A673 (cell line): ENCODE results near the gene GALNT9.

Source experiments
- EZH2 ChIP-seq: fragments of 200-600 bp; sonication (generic); IDR thresholded peaks from 2 replicates; pipeline ENCODE4 v1.6.1; 2017; ENCODE audit warnings: borderline replicate concordance, low read depth, mild to moderate bottlenecking, mixed read lengths, antibody characterized with exemption, low read length; ENCODE audit not compliant: poor library complexity, severe bottlenecking
- TF ChIP-seq, protein P1 (sequence below): fragments of 300-800, 200-600 bp; sonication (generic); conservative IDR thresholded peaks from 2 replicates; pipeline ENCODE4 v1.5.1; 2017; ENCODE audit warnings: low read depth, mild to moderate bottlenecking, antibody characterized with exemption, low read length, moderate library complexity, mixed read lengths

DNA sequence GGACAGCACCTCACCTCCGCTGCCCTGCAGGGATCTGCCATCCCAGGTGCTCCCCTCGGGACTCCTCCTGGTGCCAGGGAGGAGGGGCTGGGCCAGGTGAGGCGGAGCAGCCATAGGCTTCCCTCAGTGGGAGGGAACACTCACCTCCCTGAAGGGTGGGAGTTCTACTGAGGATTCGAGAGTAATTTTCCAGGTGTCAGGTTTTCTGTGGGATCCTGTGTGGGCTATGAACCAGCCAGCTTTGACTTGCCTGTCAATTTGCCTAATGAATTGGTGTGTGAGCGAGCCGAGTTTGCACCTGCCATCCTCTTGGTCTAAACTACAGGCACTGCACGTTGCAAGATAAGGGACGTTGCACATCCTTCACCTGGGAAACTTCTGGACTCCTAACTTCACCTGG lies 134.8 kb downstream of the GALNT9 start:
- TF ChIP-seq, protein P1, sequence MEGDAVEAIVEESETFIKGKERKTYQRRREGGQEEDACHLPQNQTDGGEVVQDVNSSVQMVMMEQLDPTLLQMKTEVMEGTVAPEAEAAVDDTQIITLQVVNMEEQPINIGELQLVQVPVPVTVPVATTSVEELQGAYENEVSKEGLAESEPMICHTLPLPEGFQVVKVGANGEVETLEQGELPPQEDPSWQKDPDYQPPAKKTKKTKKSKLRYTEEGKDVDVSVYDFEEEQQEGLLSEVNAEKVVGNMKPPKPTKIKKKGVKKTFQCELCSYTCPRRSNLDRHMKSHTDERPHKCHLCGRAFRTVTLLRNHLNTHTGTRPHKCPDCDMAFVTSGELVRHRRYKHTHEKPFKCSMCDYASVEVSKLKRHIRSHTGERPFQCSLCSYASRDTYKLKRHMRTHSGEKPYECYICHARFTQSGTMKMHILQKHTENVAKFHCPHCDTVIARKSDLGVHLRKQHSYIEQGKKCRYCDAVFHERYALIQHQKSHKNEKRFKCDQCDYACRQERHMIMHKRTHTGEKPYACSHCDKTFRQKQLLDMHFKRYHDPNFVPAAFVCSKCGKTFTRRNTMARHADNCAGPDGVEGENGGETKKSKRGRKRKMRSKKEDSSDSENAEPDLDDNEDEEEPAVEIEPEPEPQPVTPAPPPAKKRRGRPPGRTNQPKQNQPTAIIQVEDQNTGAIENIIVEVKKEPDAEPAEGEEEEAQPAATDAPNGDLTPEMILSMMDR, result no peak
- TF ChIP-seq EZH2, result no peak
